GM18870 (cell line): Measurements from ENCODE around the gene ANKMY1.

Source experiments
- ATAC-seq: cut with Tn5 transposase; IDR thresholded peaks from one replicate; pipeline ENCODE4 v1.9.1; 2021; ENCODE audit warnings: moderate library complexity; ENCODE audit not compliant: unreplicated experiment

Gene ANKMY1

DNA sequence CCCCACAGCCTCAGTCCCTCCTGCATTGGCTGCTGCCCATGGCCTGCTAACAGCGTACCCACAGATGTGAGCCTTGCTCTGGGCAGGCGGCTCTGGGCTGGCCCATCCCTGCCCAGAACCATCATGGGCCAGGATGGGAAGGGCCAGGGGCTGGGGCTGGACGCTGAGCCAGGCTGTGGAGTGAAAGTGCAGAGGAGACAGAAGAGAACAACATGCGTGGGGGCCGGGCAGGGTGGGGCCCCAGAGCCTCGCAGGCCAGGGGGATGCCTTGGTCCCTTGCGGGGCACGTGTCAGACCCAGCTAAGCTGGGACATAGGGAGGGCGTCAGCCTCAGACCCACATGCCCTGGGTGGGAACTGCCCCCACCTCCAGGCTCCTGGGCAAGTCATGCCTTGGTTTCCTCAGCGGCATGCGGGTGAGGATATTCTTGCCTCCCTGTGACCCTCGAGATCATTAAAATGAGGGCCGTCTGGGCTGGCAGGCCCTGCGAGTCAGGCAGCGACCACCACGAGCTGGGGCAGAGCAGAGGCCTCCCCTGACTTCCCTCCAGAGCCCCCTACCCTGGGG is 95.0 kb downstream of the ANKMY1 start:
- ATAC-seq: no peak

DNA sequence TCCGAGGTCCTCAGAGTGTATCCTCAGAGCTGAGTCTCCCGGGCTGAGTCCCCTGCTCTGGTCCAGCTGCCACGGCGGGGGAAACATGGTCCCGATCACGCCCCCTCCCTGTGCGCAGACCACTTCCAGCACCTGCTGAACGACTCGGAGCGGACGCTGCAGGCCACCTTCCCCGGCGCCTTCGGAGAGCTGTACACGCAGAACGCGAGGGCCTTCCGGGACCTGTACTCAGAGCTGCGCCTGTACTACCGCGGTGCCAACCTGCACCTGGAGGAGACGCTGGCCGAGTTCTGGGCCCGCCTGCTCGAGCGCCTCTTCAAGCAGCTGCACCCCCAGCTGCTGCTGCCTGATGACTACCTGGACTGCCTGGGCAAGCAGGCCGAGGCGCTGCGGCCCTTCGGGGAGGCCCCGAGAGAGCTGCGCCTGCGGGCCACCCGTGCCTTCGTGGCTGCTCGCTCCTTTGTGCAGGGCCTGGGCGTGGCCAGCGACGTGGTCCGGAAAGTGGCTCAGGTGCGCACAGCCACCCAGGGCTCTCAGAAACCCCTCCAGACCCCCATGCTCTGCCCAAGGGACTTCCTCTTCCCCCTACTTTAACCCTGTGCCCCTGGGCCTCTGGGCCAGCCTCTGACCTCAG is 95.6 kb downstream of the ANKMY1 start:
- ATAC-seq: no peak

DNA sequence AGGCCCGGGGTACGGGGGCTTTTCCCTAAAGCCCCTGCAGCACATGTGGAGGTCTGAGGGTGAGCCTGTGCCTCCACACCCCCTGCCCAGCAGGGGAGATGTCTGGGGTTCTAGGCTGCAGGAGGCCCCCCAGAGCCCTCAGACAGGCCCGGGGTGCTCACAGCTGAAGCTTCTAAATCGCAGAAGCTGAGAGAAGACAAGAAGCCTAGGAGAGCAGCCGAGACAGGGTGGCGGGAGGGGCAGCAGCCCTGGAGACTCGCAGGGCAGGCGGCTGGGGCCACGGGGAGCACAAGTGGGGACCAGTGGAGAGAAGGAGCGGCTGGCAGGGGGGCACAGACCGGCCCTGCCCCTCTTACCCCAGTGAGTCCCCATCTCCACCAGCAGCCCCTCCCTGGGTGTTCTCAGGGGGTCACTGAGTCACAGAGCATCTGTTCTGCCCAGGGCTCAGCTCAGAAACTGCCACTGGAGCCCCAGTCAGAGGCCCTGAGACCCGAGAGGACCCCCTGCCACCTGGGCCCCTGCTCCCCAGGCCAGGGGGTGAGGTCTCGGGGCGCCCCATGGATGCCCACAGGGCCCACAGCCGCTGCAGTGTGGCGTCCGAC is 96.2 kb downstream of the ANKMY1 start:
- no peak for ATAC-seq

DNA sequence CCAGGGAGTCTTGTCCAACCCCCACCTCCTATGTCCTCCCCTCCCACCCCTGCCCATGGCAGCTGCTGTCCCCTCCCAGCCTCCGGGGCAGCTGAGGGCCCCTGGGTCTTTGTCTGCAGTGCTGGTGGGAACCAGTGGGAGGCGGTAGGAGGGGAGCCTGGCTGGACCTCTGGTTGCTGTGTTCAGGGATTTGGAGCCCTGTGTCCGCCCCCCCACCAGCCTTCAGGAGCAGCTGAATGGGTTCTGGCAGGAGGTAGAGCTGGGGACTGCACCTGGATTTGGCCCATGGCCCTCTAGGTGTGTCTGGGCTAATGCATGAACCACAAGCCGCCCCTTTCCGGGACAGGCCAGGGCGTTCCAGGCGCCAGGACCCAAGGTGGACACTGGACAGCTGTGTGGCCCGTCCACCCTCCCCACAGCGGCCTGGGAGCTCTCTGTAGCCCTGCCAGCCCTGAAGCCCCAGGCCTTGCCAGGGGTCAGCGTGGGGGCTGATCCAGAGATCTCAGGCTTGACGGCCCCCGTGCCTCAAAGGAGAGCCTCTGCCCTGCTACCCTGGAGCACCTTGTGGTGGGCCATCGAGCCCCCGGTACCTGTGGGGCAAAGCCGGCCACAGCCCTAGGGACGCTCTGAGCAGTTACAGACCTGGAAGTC is 96.9 kb downstream of the ANKMY1 start:
- no peak for ATAC-seq

DNA sequence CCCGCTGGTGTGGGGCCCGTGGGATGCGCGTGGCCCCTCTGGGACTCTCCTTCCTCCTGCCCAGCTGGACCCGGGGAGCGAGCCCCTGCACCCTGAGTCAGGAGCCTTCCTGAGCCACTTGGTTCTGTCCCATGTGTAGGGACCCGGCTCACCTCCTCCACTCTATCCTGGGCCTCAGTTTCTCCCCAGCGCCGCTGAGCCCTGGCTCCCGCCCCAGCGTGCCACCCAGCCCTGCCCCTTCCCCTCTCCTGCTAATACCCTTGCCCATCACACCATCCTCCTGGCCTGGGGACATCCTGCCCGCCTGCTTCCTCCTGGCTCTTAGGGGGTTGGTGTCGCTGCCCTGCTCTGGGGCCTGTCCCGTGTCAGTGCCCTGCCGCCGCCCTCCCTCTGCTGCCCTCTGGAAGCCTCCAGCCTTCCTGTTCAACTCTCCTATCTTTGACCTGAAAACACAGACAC is 97.5 kb downstream of the ANKMY1 start:
- ATAC-seq: no peak

DNA sequence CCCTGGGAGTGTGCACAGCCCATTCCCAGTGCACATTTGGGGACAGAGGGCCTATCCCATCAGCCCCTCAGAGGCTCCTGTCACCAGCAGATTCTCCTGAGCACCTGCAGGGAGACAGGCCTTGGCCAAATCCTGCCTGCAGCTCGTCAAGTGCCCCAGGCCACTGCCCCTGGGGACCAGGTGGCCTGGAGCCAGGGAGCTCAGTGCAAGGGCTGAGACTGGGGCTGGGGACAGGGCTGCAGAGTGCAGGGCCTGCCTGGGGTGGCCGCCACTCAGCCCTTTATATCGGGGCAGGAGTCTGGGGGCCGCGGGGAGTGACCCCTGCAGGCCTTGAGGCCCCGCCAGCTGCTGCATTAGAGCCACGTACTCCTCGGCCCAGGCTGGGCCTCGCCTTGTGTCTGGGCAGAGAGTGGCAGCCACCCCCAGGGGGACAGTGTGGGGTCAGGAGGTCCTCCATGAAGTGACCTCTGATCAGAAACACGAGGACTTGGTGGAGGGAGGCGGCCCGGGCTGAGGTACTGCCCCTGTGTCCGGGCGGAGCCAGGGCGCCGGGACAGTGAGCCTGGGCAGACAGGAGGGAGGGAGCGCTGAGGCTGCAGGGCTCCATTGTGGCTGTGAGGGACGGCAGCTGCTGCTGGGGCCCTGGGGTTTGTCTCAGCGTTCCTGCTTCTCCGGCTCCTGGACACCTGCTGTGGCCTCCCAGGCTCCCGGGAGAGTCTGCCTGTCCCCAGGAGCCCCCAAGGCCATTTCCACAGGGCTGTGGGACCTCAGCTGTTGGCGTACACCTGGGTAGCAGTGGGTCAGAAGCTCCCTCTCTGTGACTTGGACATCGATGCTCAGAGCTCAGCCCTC is 98.2 kb downstream of the ANKMY1 start:
- no peak for ATAC-seq

DNA sequence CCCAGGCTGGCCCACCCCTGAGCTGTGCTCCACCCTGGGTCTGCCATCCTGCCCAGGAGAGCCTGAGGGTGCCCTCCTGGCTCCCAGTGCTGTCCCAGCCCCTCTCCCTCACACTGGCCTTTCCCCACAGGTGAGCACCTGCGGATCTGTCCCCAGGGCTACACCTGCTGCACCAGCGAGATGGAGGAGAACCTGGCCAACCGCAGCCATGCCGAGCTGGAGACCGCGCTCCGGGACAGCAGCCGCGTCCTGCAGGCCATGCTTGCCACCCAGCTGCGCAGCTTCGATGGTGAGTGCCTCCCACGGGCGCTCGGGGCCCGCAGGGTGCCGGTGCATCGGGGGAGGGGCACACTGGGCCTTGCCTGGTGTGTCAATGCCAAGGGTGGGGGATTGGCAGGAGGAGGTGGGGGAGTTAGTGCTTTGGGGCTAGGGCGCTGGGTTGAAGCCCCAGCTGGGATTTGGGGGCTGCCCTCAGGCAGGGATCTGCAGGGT is 98.8 kb downstream of the ANKMY1 start:
- no peak for ATAC-seq

DNA sequence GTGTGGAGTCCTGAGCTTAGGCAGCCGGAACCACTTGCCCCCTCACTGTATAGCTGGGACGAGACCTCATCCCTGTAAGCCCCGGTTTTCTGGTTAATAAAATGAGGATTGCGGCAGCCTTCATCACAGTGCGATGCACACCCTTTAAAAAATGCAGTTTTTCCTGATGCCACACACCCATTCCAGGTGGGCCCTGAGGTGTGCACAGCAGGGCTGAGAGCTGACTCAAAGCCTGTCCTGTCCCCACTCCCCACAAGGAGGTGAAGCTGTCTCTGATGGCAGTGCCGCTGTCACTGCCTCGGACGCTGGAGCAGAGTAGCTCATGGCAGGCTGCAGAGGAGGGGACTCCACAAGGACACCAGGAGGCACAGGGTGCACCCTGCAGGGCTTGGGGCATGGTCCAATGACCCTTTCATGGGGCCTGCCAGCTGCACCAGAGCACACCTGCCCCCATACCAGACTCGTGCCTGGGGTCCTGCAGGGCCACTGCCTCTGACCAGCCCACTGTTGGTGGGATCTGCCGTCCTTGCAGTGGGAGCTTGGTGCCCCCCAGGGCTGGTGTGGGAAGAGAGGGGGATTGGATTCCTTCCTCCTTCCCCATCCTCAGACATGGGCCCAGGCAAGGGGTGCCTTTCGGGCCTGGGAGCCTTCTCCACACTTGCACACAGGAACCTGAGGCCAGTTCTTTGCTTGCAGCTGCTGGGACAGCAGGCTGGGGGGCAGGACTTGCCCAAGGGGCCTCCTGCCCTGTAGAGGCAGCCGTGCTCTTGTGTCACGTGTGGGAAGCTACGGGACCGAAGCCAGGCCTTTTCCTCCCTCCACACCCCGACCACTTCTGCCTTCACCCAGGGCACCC is 99.5 kb downstream of the ANKMY1 start:
- ATAC-seq: no peak

DNA sequence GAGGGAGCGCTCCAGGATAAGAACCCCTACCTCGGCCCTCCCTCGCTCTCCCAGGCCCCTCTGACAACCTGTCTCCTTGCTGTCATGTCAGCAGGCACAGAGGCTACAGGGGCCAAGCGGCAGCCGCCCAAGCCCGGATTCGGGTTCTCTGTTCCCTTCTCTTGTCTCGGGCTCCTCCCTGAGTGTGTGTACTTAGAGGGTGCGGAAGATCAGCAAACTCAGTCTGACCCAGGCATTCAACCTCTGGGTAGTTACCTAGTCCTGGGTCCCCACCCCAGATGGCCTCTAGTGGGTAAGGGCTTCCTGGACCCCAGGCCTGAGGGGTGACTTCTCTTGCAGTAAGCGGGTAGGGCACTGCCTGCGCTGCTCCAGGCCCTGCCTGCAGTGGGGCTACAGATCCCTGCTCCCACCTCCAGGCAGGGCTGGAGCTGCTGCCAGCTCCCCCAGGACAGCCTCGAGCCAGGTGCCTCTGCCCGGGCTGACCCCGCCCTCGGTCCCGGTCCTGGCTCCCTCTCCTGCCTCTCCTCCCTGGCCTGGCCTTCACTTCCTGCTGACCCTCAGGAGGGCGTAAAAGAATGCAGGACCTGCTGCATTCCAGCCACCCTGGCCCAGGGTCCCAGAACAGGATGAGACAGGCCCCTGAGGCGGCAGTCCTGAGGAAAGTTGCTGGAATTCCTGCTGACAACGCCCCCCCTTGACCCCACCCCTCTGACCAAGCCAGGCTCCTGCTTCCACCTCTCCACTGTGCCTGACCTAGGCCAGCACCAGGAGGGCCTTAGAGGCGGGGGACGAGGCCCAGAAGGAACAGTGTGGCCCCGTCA is 100.4 kb downstream of the ANKMY1 start:
- no peak for ATAC-seq

DNA sequence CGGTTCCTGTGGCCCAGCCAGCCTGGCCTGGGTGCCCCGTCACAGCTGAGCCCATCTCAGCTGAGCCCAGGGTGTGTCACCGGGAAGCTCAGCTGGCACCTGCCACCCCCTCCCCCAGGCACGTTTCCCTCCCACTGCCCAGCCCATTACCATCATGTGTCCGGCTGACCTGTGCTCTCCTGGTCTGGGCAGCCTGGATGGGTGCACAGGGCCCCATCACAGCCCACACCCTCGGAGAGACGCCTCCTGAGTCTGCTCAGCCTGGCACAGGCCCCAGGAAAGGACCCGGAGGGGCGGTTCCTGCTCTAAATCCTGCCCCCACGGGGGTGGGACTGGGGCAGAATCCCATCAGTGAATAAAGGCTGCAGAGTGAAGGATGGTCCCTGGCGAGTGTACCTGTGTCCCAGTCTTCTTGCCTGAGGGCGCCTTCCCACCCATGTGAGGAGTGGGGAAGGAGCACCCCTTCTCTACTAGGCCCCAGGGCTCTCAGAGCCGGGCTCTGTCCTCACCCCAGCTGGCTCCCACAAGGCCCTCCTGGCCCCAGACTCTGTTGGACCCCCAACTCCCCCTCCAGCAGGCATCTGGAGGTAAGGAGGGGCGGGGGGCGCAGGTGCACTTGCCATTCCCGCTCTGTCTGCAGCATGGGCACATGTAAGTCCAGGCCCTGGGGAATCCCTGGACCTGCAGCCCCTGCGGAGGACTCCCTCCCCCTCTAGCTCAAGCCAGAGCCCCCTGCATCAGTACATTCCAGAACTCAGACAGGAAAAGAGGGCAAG is 101.2 kb downstream of the ANKMY1 start:
- no peak for ATAC-seq

DNA sequence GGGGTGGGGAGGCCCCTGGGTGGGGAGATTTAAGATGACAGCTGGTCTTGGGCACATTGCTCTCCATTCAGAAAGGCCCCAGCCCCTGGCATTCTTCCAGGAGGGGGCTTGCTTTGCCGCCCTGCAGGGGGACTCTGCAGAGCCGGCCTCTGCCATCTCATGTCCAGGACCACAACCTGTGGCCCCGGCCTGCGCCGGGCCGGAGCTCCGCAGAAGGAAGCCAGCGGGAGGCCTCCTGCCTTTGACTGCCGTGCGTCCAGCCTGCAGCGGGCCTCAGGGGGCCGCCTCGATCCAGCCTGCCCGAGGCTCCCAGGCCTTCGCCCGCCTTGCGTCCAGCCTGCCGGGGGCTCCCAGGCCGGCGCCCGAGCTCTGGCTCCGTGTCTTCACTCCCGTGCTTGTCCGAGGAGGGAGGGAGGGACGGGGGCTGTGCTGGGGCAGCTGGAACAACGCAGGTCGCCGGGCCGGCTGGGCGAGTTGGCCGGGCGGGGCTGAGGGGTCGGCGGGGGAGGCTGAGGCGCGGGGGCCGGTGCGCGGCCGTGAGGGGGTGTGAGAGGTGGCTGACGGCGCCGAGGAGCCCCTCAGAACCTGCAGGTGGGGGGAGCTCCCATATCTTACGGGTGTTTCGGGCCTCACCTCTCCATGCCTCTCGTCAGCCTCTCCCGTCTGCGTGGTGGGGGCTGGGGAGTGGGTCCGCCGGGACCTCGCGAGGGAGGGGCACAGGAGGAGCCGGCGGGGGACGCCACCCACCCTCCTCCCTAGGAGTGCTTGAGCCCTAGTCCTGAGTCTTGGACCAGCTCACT is 101.9 kb downstream of the ANKMY1 start:
- ATAC-seq: no peak

DNA sequence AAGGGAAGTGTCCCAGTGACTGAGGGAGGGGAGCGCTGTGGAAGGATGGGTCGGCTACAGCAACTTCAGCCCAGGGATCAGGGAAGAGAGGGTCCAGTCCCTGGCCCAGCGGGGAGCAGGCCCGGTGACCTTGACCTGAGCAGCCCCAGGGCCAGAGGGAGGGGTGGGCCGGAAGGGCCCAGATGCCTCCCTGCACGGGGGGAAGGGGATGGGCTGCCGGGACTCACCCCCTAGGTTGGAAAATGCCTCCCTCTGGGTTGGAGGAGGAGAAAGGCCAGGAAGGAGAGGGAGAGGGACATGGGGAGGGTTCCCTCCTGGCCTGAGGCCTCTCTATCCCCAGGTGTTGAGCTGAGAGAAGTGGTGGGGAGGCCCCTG is 102.5 kb downstream of the ANKMY1 start:
- no peak for ATAC-seq

DNA sequence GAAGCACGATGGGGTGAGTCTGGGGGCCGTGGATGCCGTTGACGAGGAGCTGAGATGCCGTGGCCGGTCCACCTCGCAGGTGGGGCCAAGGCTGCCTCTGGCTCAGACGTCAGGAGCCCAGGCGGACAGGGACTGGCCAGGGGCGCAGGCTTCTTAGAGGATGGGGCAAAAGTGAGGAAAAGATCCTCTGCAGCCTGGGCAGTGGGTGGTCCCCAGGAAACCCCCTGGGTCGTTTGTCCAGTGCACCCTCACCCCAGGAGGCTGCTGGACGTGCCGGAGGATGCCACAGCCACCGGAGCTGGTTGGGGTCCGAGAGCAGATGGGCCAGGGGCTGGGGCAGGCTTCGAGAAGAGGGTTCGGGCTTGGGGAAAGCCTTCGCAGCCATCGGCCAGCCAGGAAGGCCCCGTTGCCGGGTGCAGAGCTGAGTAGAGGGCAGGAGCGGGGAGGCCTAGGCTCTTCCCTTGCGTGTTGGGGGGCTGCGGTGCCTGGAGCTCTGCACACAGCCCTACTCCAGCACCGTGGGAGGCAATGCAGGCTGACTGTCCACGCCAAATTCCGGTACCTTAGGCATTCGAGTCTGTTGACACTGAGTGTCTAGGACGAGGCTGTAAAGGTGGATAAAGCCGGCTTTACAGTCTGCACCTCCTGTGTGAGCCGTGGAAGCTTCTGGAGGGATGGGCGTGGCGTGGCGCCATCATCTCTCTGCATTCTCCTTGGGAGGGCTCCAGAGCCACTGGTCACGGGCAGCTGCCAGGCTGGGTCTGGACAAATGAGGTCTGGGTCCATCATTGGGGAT is 103.5 kb downstream of the ANKMY1 start:
- ATAC-seq: no peak

DNA sequence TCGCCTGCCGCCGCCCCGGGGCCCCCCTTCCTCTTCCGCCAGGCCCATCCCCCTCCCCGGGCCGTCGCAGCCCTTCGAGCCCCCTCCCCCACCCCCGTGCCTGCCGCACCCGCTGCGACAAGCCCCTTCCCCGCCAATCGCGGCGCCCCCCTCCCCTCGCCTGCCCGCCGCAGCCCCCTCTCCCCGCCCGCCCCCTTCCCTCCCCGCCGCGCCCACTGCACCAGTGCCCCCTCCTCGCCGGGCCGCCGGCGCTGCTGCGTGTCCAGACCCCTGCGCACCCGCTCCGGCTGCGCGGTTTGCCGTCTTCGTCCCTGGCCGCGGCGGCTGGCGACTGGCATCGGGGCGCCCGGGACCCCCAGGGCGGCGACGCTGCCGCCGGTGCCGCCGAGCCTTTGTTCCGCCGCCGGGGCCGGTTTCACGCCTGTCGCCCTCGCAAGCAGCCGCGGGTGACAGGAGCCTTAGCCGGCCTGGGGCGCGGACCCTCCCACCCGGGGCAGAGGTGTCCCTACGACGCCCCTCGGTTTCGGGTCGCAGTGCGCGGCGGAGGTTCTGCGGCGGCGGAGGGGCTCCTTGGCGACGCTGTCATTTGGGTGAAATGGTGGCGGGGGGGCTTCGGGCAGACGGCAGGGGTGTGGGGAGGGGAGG is 104.2 kb downstream of the ANKMY1 start:
- no peak for ATAC-seq

DNA sequence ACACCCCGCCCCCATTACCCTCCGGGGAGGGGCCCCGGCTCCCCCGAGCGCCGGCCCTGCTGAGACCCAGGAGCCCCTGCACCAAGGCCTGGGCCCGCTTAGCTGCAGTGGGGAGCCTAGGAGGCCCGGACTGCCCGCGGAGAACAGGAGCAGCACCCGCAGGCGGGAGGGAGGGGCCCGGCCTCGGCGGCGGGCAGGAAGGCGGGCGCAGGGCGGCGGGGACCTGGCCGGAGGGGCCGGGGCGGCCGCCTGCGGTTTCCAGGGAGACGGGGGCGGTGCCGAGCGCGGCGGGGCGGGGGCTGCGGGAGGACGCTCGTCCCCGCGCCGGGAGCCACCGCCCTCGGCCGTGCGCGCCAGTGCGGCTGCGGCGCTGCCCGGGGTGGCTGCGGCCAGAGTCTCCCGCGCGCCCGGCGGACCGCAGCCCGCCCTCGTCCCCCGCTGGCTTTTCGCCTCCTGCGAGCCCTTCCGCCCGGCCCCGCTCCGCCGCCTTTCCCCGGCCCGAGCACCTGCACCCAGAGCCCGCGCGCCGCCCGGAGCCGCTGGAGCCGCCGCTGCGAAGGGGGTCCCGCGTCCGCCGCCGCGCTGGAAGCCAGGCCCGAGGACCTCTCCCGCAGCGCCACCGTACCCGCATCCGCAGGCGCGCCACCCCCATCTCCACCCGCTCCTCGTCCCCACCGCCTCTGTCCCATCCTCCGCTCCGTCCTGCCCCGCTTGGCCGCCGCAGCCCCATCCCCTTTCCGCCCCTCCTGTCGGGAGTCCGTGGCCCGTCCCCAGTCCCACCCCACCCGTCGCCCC is 105.1 kb downstream of the ANKMY1 start:
- ATAC-seq: no peak
